ENCODE data around the gene PAPSS2. TPM values are rescaled to one million over a fixed set of nuclear protein-coding genes. Genes with fewer than 3 reads are reported as not detected.

Gene PAPSS2
- total RNA-seq, 4 donors from 2014 or later, result 36.7 to 63.9 (median 50.4) TPM

DNA sequence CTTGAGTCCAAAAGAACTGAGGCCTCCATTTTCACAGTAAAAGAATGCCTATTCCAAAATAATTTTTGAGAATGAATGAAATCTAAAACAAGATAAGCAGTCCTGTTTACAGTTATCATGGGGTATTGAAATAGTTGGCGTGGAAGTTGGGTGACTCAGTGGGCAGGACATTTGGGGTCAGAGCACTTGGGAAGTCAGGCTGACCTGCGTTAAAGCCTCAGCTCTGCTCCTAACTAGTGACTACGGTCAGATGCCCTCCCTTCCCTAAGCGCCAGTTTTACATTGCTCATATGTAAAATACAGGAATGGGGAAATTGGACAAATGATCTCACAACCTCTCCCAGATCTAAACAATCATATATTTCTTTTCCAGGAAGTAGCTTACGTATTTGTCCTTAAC, 2.3 kb upstream of the PAPSS2 start:
- TF ChIP-seq, protein P1, sequence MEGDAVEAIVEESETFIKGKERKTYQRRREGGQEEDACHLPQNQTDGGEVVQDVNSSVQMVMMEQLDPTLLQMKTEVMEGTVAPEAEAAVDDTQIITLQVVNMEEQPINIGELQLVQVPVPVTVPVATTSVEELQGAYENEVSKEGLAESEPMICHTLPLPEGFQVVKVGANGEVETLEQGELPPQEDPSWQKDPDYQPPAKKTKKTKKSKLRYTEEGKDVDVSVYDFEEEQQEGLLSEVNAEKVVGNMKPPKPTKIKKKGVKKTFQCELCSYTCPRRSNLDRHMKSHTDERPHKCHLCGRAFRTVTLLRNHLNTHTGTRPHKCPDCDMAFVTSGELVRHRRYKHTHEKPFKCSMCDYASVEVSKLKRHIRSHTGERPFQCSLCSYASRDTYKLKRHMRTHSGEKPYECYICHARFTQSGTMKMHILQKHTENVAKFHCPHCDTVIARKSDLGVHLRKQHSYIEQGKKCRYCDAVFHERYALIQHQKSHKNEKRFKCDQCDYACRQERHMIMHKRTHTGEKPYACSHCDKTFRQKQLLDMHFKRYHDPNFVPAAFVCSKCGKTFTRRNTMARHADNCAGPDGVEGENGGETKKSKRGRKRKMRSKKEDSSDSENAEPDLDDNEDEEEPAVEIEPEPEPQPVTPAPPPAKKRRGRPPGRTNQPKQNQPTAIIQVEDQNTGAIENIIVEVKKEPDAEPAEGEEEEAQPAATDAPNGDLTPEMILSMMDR (IDR thresholded peaks at IDR 0.05; ENCODE audit: low read depth), result no peak

DNA sequence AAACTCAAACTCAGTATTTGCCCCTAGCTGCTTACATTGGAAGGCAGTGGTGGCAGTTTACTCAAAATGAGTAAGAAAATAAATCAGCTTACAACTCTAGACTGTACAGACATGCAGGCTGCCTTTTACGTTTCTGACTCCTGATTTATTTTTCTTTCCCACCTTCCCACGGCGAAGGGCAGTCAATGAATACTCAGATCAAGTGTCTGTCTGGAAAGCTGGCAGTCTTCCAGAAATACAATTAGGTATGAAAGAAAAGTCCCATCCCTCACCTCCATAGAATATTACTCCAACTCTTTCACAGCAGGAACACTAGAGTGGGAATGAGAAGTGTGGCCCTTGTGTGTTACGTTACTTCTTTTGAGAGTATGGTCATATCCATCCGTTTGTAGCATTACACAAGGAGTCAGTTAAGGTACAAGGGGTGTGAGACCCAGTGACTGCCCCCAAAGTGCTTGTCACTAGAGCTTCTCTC, 1.3 kb upstream of the PAPSS2 start:
- TF ChIP-seq, protein P1 (IDR thresholded peaks at IDR 0.05; ENCODE audit: low read depth), result no peak

DNA sequence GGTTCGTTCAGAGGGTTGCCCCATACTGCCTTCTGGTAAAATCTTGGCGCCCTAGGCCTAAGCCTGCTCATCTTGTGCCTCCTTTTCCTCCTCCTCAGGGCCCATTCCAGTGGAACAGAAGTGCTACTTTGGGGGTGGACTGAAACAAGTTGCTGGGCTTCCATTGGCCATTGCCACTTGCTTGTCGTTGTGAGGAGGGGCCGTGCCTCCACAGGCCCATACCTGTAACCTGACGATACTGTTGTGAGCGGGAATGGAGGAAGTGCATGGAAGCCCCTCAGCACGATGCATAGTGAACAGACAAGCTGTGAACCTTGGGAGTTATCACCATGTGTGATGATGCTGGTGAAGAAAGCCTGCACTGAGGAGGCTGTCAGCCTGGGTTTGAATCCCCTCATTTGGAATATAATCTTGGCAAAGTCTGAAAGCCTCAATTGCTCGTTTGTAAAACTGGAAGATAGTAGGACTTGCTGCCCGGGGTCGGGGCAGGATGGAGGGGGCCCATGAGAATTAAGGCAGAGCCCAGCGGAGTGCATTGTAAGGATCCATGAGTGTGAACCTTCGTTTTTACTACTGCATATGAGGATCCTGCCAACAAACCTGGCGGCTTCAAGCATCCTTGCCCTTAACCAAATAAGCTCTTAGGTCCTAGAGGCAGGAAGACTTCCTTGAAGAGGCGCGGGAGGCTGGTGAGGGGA, 671 bp upstream of the PAPSS2 start:
- TF ChIP-seq, protein P1 (IDR thresholded peaks at IDR 0.05; ENCODE audit: low read depth), result no peak

DNA sequence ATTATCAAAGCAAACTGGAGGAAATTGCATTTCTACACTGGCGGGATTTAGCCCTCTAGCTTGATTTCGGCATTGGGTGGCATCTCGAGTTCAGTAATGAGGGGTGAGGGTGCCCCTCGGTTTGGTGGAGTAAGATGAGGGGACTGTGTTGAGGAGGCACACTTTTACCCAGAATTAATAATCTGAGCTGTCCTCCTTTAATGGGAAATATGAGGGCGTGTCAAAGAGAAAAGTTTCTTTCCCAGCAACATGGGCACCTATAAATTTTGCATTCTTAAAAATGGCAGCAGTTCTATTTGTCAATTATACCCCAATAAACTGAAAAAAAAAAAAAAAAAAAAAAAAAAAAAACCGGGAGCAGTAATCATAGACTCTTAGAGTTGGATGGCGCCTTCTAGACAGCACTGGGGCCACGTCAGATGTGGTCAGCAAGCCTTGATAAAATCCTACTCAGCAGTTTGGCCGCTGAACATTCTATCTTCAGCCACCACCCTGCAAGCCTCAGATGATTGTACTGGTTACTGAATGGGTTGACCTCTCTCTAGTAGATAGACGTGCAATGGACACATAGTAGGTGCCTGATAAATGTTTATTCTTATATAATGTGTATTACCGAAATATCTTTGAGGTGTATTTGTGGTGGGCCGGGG, 931 bp downstream of the PAPSS2 start:
- TF ChIP-seq, protein P1 (IDR thresholded peaks at IDR 0.05; ENCODE audit: low read depth), result no peak

DNA sequence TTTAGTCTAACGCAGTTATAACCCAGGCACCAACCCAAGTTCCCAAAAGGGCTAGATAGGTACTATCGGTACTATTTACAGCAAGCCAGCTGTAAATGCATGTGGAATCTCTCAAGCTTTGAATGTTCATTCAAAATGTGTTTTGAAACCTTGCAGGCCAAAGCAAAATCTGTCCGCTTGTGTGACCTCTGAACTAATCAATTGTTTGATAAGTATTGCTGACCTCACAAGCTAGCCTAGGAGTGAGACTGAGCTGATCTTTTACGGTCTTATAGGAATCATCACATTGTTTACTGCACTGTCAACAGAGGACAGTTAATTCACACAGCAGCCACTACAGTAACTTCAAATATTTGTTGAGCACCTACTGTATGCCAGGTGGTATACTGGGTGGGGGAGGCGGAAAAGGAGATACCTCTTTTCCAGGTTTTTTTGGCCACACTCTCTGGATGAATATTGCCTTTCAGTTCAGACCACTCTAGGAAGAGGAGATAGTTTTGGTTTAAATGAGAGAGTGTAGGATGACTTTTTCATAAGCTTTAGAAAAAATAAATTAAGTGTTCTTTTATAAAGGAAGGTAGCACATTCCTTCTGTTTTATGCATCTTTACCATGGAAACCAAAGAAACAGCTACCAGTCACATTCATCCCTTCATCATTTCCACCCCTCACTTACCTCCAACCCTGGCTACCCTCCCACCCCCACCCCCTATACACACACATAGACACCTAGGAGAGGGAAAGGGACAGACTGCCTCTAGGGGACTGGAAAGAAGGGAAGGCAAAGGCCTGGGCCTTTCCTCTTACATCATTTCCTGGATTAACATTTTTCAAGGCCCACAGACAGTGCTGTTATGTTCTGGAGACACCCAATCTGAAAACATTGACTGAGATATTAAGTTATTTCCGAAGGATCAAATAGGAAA, 2.4 kb downstream of the PAPSS2 start:
- TF ChIP-seq, protein P1 (IDR thresholded peaks at IDR 0.05; ENCODE audit: low read depth), result no peak

DNA sequence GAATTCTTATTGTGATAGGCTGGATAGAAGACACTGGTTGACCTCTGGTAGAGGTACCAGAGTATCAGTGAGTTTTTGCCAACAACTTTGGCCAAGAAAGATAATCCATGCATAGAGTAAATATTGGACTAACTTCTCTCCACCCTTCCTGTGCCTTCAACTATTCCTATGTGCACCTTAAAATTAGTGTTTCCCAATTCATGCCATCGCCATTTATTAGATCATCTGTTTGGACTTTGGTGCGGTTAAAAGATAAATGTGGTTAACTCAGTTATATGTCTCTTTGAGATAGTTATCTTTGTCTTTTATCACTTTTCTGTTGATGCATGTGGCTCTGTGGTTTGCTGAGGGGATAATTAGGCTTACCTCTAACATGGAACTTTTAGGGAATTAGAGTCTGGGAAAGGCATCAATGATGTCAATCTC, 4.6 kb downstream of the PAPSS2 start:
- TF ChIP-seq, protein P1 (IDR thresholded peaks at IDR 0.05; ENCODE audit: low read depth), result no peak

Data from subcutaneous adipose tissue (tissue), 4 donors.